Uterus (tissue), 4 donors: ENCODE data around the gene VAMP2. TPM values are rescaled to one million over a fixed set of nuclear protein-coding genes. Genes with fewer than 3 reads are reported as not detected.

Source experiments
- DNase-seq, 2 donors: peaks; one replicate each; pipeline ENCODE4 v3.0.0-alpha.2; 2019 to 2020
- H3K27ac ChIP-seq, 2 donors: fragments of 200-600 bp; sonication (generic); 1 replicate in 1 of 2; 2 replicates in 1 of 2; pipeline ENCODE4 v1.5.1; 2016 to 2018
- H3K27me3 ChIP-seq, 2 donors: fragments of 200-600 bp; sonication (generic); one replicate each; pipeline ENCODE4 v1.5.1; 2018 to 2019; ENCODE audit warnings: control low read depth in 1 of 2
- H3K36me3 ChIP-seq, 2 donors: fragments of 200-600 bp; sonication (generic); one replicate each; pipeline ENCODE4 v1.5.1; 2019; ENCODE audit warnings: control low read depth in 1 of 2
- H3K4me1 ChIP-seq, 2 donors: fragments of 200-600 bp; sonication (generic); one replicate each; pipeline ENCODE4 v1.5.1; 2018 to 2019; ENCODE audit warnings: control low read depth in 1 of 2
- H3K4me3 ChIP-seq, 2 donors: fragments of 200-600 bp; sonication (generic); 1 replicate in 1 of 2; 2 replicates in 1 of 2; pipeline ENCODE4 v1.5.1; 2018 to 2019; ENCODE audit warnings: mild to moderate bottlenecking in 1 of 2
- H3K9me3 ChIP-seq, 2 donors: fragments of 200-600 bp; sonication (generic); one replicate each; pipeline ENCODE4 v1.5.1; 2019; ENCODE audit warnings: control low read depth in 1 of 2
- CTCF ChIP-seq, 4 experiments: fragments of 200-600 bp in 2 of 4; fragments of 450-650 bp in 2 of 4; sonication (generic) in 2 of 4; IDR thresholded peaks; one replicate each; pipeline ENCODE4 v1.5.1; 2016 to 2019; ENCODE audit warnings: antibody characterized with exemption in 4 of 4, mild to moderate bottlenecking in 2 of 4, moderate library complexity in 1 of 4
- POLR2A ChIP-seq, 2 donors: fragments of 450-650 bp; IDR thresholded peaks; one replicate each; pipeline ENCODE4 v1.6.1; 2016; ENCODE audit warnings: antibody characterized with exemption in 2 of 2, mild to moderate bottlenecking in 1 of 2, moderate library complexity in 1 of 2
- intact Hi-C: fragments of 100-400 bp; cut with DNase I; formaldehyde crosslinking; loops from one replicate; pipeline ENCODE4 v1.15.1; 2023; ENCODE audit warnings: low total_unique reads
- total RNA-seq, 4 donors: library from RNA; depleted of rRNA in 3 of 4; stranded (reverse); fragments of >200 nt in 3 of 4; gene quantifications; one replicate each; pipeline versions ENCODE4 v1.1.0 to v1.2.4, GENCODE V29; 2014 to 2023
- donor health status: DM: yes; HTN: yes; CAD: no.

The VAMP2 gene
- total RNA-seq, 4 donors from 2014 or later: 6.7 to 150 (median 14.1) TPM

- Histone ChIP-seq H3K27ac (peak overlapping the region; percentile 100), H3K36me3 (no peaks in the 10 kb centered on the region), H3K27me3 (no peaks in the 10 kb centered on the region), H3K4me1 (peaks cover 7 to 21% of the 10 kb centered on the region in 2 donors), H3K4me3 (peak overlapping the region; percentile 74 to 93), H3K9me3 (no peaks in the 10 kb centered on the region)
- TF ChIP-seq CTCF (IDR thresholded peaks at IDR 0.05) (no peak), POLR2A (IDR thresholded peaks at IDR 0.05) (no peak)
- intact Hi-C loops: no loop called here
- peak in 1 of 2 donors; percentile 49 for DNase-seq
Observed at GRCh38 chr17:8153031-8153451, 9.7 kb downstream of the VAMP2 start.

- Histone ChIP-seq H3K4me3 (peak within 1 kb of the TSS; percentile 72 to 74), H3K4me1 (peaks cover 7 to 21% of the 10 kb centered on the region in 2 donors), H3K27me3 (no peaks in the 10 kb centered on the region), H3K9me3 (no peaks in the 10 kb centered on the region), H3K36me3 (no peaks in the 10 kb centered on the region), H3K27ac (peak within 1 kb of the TSS; percentile 100)
- TF ChIP-seq CTCF (IDR thresholded peaks at IDR 0.05) (peak in 1 of 4 experiments; percentile 12), POLR2A (IDR thresholded peaks at IDR 0.05) (peak; percentile 94 to 98)
- intact Hi-C loops: no loop called here
- DNase-seq: peak; percentile 96 to 98
Observed at GRCh38 chr17:8152112-8152775, 10.5 kb downstream of the VAMP2 start, which contains the start of gene PER1. Gene PER1, minus strand, starts transcription at chr17:8152404. Its CDS starts 1,698 bp downstream, at chr17:8150706.

GRCh38 chr17:8151641-8152111 is 11.1 kb downstream of the VAMP2 start:
- peak; percentile 93 to 96 for DNase-seq

GRCh38 chr17:8151120-8151640 is 11.6 kb downstream of the VAMP2 start:
- TF ChIP-seq CTCF (IDR thresholded peaks at IDR 0.05): peak in 2 of 4 experiments; percentile 5 to 36
- peak; percentile 69 to 78 for TF ChIP-seq POLR2A (IDR thresholded peaks at IDR 0.05)
- H3K9me3 ChIP-seq: no peaks in the 10 kb centered on the region
- H3K36me3 ChIP-seq: no peaks in the 10 kb centered on the region
- no peaks in the 10 kb centered on the region for H3K27me3 ChIP-seq
- intact Hi-C loops: no loop called here
- peak overlapping the region; percentile 72 to 74 for H3K4me3 ChIP-seq
- H3K27ac ChIP-seq: peak overlapping the region; percentile 100
- H3K4me1 ChIP-seq: peaks cover 7 to 21% of the 10 kb centered on the region in 2 donors
- peak; percentile 91 to 94 for DNase-seq

More at GRCh38 chr17:8151641-8152111, 11.1 kb downstream of the VAMP2 start:
- Histone ChIP-seq H3K9me3 (no peaks in the 10 kb centered on the region), H3K4me3 (peak overlapping the region; percentile 72 to 74), H3K27me3 (no peaks in the 10 kb centered on the region), H3K27ac (peak overlapping the region; percentile 100), H3K36me3 (no peaks in the 10 kb centered on the region), H3K4me1 (peaks cover 7 to 21% of the 10 kb centered on the region in 2 donors)
- intact Hi-C loops: no loop called here
- TF ChIP-seq CTCF (IDR thresholded peaks at IDR 0.05) (peak in 1 of 4 experiments; percentile 15), POLR2A (IDR thresholded peaks at IDR 0.05) (peak in 1 of 2 donors; percentile 35)
